IPS-15b (cell line): Measurements from ENCODE around the gene DENND2A.
A peak's percentile ranks its signal among the peaks of the same experiment; 100 is the strongest.

Experiments used
- H3K27me3 ChIP-seq: one replicate; pipeline ENCODE4 v1.6.1; 2013; ENCODE audit warnings: low read length; ENCODE audit not compliant: control insufficient read depth, insufficient read depth
- H3K36me3 ChIP-seq: one replicate; pipeline ENCODE4 v1.6.1; 2013; ENCODE audit warnings: low read length; ENCODE audit not compliant: control insufficient read depth, insufficient read depth
- H3K4me1 ChIP-seq: one replicate; pipeline ENCODE4 v1.6.1; 2013; ENCODE audit warnings: mild to moderate bottlenecking, low read length; ENCODE audit not compliant: control insufficient read depth, insufficient read depth
- H3K4me3 ChIP-seq: one replicate; pipeline ENCODE4 v1.5.1; 2013; ENCODE audit warnings: low read depth, low read length
- H3K9ac ChIP-seq: one replicate; pipeline ENCODE4 v1.6.1; 2013; ENCODE audit warnings: low read depth, mild to moderate bottlenecking, low read length
- H3K9me3 ChIP-seq: one replicate; pipeline ENCODE4 v1.6.1; 2013; ENCODE audit warnings: mild to moderate bottlenecking, low read length; ENCODE audit not compliant: control insufficient read depth, insufficient read depth

DENND2A gene

DNA sequence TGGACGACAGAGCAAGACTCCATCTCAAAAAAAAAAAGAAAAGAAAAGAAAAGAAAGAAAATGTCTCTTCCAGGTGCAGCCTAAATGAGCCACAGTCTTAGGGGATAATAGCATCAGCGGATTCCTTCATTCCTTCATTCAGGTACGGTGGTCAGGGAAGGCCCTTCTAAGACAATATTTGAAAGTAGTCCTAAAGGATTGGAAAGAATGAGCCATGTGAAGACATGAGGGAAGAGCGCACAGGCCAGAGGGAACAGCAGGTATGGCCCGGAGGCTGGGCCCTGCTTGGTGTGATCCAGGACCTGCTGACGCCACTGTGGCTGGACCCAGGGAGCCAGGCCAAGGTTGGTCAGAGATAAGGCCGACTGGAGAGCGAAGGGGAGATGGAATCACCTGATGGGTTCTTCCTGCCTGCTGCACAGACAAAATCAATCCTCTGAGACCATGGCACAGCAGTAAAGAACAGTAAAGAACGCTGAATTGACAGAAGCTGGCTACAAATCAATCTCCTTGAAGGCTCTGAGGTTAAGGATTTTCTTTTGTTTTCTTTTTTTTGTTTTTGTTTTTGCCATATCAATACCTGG lies 145.0 kb downstream of the DENND2A start:
- no peaks in the 10 kb centered on the region for H3K4me1 ChIP-seq
- H3K9me3 ChIP-seq = no peaks in the 10 kb centered on the region
- no peak overlapping the region for H3K9ac ChIP-seq
- H3K4me3 ChIP-seq = no peak overlapping the region
- no peaks in the 10 kb centered on the region for H3K36me3 ChIP-seq
- H3K27me3 ChIP-seq = no peaks in the 10 kb centered on the region

GRCh38 chr7:140494867-140495266 lies 145.7 kb downstream of the DENND2A start:
- no peaks in the 10 kb centered on the region for H3K9me3 ChIP-seq
- H3K36me3 ChIP-seq = no peaks in the 10 kb centered on the region
- H3K27me3 ChIP-seq = no peaks in the 10 kb centered on the region
- no peak overlapping the region for H3K9ac ChIP-seq
- H3K4me1 ChIP-seq = no peaks in the 10 kb centered on the region
- H3K4me3 ChIP-seq = no peak overlapping the region

DNA sequence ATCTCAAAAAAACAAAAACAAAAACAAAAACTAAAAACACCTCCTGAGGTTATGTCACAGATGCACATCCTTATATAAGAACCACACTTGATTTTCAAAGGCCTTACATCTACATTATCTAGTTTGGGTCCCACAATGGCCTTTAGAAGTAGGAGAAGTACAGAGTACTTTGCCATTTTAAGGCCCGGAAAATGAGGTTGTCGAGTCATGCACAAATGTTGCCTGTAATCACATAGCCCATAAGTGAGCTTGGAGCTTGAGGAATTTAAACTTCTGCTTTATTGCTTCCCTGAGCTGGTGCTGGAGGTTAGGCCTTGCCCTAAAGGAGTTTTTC lies 151.6 kb downstream of the DENND2A start:
- Histone ChIP-seq H3K4me1 (peaks cover 13% of the 10 kb centered on the region), H3K9me3 (no peaks in the 10 kb centered on the region), H3K9ac (no peak overlapping the region), H3K36me3 (no peaks in the 10 kb centered on the region), H3K27me3 (no peaks in the 10 kb centered on the region), H3K4me3 (no peak overlapping the region)

DNA sequence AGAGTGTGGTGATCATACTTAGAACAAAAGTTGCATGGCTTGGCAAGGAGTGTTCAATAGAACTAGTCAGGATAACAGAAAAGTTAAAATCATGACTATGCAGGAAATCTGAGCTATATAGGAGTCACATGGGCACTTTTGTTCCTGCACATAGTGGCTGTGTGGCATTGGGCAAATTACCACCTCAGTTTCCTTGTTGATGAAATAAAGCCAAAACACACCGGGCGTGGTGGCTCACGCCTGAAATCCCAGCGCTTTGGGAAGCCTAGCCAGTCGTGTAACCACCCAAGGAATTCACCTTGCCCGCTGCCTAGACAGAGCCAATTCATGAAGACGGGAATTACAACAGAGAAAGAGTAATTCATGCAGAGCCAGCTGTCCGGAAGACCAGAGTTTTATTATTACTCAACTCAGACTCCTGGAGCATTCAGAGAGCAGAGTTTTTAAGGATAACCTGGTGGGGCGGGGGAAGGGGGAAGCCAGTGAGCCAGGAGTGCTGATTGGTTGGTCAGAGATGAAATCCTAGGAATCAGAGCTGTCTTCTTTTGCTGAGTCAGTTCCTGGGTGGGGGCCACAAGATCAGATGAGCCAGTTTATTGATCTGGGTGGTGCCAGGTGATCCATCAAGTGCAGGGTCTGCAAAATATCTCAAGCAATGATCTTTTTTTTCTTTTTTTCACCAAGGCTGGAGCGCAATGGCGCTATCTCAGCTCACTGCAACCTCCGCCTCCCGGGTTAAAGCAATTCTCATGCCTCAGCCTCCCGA lies 154.9 kb downstream of the DENND2A start:
- Histone ChIP-seq H3K36me3 (no peaks in the 10 kb centered on the region), H3K9me3 (no peaks in the 10 kb centered on the region), H3K9ac (no peak overlapping the region), H3K27me3 (no peaks in the 10 kb centered on the region), H3K4me1 (peaks cover 23% of the 10 kb centered on the region), H3K4me3 (no peak overlapping the region)

GRCh38 chr7:140484951-140485499 lies 155.6 kb downstream of the DENND2A start:
- H3K27me3 ChIP-seq = no peaks in the 10 kb centered on the region
- H3K9me3 ChIP-seq = no peaks in the 10 kb centered on the region
- H3K36me3 ChIP-seq = no peaks in the 10 kb centered on the region
- no peak overlapping the region for H3K9ac ChIP-seq
- H3K4me3 ChIP-seq = no peak overlapping the region
- peaks cover 23% of the 10 kb centered on the region for H3K4me1 ChIP-seq

- Histone ChIP-seq H3K36me3 (no peaks in the 10 kb centered on the region), H3K4me1 (peaks cover 26% of the 10 kb centered on the region), H3K9me3 (no peaks in the 10 kb centered on the region), H3K27me3 (no peaks in the 10 kb centered on the region), H3K9ac (peak overlapping the region; percentile 47), H3K4me3 (no peak overlapping the region)
Measured at GRCh38 chr7:140484479-140484878, 156.1 kb downstream of the DENND2A start.

DNA sequence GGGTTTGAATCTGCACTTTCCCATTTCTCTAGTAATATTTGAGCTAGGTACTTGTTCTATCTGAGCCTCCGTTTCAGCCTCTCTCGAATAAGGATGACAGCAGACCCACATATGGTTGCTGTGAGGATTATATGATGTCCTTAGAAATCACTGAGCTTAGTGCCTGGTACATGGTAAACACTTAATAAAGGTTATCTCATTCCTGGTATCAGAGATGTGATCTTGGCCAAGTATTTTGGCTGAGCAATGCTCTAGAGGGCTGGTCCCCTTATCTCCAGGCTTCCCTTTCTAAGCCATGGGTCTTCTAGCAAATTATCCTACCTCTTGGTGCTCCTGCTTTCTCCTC lies 160.9 kb downstream of the DENND2A start:
- Histone ChIP-seq H3K27me3 (no peaks in the 10 kb centered on the region), H3K4me1 (peaks cover 20% of the 10 kb centered on the region), H3K9ac (no peak overlapping the region), H3K36me3 (no peaks in the 10 kb centered on the region), H3K9me3 (no peaks in the 10 kb centered on the region), H3K4me3 (peak overlapping the region; percentile 83)

DNA sequence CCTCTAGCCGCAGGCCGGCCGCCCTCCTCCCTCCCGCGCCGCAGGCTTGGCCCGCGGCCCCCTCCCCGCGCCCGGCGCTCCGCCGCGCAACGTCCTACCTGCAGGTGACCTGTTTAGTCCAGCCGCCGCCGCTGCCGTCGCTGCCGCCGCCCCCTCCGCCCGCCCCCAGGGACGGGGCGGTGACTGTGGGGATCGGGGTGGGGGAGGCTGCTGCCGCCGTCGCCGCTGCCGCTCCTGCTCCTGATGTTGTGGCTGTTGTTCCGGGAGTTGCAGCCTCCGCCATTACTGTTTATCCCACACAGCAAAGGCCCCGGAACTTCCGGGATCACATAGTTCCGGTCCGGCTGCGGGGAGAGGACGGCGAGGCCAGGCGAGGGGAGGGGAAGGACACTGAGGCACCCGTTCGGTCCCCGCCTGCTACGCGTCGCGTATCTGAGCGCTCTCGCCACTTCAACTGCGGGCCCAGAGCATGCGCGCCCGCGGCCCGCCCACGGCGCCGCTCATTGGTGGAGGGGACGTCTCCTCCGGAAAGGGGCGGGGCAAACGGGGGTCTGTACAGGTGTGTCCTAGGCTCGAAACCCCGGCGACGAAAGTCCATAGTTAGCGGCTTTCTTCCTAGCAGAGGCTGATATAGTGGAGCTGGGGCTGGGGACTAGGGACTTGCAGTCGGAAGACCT lies 161.4 kb downstream of the DENND2A start, which contains the start of gene MKRN1:
MKRN1 (minus strand) TSS at position 444 of the 677 bp plus-strand sequence; CDS start at position 283, 161 bp downstream.
- Histone ChIP-seq H3K36me3 (no peaks in the 10 kb centered on the region), H3K27me3 (no peaks in the 10 kb centered on the region), H3K9ac (peak within 1 kb of the TSS; percentile 76), H3K9me3 (no peaks in the 10 kb centered on the region), H3K4me1 (peaks cover 16% of the 10 kb centered on the region), H3K4me3 (peak within 1 kb of the TSS; percentile 83)

DNA sequence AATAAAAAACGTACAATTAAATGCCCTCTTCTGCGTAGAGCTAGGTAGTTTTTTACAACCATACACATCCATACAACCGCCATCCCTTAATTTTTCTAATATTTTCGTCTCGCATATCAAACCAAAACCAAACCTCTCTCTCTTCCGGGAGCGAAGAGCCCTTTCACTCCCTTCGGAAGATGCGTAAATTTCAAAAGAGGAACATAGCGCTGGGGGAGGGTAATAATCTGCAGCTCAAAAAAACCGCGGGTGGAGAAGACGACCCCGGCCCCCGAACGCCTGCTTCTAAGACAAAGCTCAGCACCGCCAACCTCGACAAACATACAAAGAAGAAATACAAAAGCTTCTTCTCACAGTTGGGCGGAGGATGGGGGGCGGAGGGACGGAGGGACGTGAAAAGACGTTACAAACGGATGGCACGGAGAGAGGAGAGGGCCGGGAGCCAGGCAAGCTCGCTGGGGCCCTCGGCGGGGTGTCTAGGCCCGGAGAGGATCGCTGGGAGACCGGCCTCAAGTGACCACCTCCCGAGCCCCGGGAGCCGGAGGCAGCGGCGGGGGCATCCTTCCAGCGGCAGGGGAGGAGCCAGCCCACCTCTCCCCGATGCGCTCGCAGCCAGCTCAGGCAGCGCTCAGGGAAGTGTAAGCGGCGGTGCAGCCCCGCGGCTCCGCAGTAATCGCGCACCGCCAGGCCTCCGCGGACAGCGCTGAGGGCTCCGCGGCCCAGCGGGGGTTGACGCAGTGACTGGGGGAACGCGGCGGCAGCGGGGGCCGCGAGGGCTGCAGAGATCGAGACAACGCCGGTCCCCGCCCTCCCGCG lies 162.2 kb downstream of the DENND2A start:
- Histone ChIP-seq H3K27me3 (no peaks in the 10 kb centered on the region), H3K9me3 (no peaks in the 10 kb centered on the region), H3K4me3 (peak overlapping the region; percentile 83), H3K4me1 (peaks cover 12% of the 10 kb centered on the region), H3K9ac (peak overlapping the region; percentile 76), H3K36me3 (no peaks in the 10 kb centered on the region)

- H3K9ac ChIP-seq = no peak overlapping the region
- H3K4me3 ChIP-seq = peak overlapping the region; percentile 8
- no peaks in the 10 kb centered on the region for H3K27me3 ChIP-seq
- peaks cover 8% of the 10 kb centered on the region for H3K4me1 ChIP-seq
- no peaks in the 10 kb centered on the region for H3K36me3 ChIP-seq
- no peaks in the 10 kb centered on the region for H3K9me3 ChIP-seq
Measured at GRCh38 chr7:140476698-140477261, 163.8 kb downstream of the DENND2A start.

DNA sequence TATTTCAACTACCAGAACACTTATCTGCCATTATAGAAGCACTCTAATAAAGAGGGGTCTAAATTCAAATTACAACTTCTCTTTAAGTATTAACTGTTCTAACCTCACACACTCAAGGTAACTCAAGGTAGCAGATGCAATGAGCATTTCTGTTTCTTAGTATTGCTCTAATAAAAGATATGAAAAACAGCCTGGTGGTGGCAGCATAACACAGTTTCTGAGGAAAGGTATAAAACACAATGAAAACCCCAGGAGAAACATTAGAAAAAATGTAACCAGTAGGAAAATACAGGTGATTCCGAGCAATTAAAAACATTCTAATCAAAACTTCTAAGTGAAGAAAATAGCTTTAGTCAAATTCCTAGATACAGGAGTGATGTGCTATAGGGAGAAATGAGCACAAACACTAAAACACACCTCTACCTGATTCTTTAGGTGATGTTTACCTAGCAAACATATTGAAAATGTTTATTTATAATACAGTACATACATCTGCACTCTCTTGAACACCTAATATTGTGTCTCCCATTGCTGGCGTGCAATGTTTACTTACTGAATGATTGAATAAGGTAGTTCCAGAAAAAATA lies 164.8 kb downstream of the DENND2A start:
- peaks cover 5% of the 10 kb centered on the region for H3K4me1 ChIP-seq
- no peaks in the 10 kb centered on the region for H3K27me3 ChIP-seq
- H3K9ac ChIP-seq = no peak overlapping the region

More for the DNA sequence above, 164.8 kb downstream of the DENND2A start:
- no peak overlapping the region for H3K4me3 ChIP-seq
- peaks cover 3% of the 10 kb centered on the region for H3K36me3 ChIP-seq
- no peaks in the 10 kb centered on the region for H3K9me3 ChIP-seq
